GF-D8 (cell line): ENCODE results near the gene ACAT1.
"Not testable (repeated sequence)": the region's sequence is repeated elsewhere in the genome, so short reads cannot be mapped to it uniquely, and the experiment has no call there.

Source experiments
- DNase-seq: peaks from one replicate; lab custom pipeline; 2025; lab: John Stamatoyannopoulos, UW

The ACAT1 gene

DNA sequence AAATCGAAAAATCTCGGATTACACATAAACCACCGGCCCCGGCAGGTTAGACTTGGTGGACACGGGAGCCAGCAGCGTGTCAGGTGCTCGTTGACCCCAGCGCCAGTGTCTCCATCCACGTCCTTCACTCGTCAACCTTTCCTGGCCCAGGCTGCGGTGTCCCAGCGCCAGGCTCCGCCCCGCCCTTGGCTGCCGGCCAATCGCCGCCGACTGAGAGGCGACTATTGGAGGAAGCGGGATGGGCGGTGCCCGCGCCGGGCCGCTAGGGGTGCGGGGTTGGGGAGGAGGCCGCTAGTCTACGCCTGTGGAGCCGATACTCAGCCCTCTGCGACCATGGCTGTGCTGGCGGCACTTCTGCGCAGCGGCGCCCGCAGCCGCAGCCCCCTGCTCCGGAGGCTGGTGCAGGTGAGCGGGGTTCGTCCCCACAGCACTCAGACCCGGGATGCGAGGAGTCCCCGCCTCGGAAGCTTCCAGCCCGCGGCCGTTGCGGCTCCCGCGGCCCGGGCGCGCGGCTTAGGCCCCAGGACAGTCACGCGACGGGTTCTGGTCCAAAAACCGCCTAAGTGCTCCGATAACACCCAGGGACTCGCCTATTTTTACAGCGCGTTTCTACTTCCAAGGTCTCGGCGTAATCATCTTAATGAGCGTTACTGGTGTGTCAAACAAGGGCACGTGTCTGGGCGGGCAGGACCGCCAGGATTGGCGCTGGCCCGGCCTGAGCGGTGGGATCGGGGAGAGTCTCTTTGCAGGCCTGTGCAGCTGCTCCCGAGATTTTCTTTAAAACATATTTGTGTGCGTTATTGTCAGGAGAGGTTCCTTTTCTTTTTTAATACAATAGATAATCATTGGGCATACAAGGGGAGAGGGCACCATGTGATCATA, at the start of gene ACAT1:
Gene ACAT1, plus strand, starts transcription at position 294 of the 882 bp plus-strand sequence. Its CDS starts 40 bp downstream, at position 334.
- DNase-seq: peak; percentile 97

DNA sequence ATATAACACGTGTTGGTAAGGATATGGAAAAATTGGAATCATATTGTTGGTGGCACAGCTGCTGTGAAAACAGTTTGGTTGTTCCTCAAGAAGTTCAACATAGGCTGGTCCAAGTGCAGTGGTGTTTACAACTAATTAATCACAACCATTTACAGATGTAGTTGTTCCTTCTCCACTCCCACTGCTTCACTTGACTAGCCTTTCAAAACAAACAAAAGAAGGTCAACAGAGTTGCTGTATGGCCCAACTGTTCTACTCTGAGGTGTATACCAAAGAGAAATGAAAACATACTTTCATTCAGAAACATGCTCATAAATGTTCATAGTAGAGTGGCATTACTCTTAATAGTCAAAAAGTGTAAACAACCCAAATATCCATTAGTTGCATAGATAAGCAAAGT, 36.6 kb upstream of the ACAT1 start:
- DNase-seq: no peak

DNA sequence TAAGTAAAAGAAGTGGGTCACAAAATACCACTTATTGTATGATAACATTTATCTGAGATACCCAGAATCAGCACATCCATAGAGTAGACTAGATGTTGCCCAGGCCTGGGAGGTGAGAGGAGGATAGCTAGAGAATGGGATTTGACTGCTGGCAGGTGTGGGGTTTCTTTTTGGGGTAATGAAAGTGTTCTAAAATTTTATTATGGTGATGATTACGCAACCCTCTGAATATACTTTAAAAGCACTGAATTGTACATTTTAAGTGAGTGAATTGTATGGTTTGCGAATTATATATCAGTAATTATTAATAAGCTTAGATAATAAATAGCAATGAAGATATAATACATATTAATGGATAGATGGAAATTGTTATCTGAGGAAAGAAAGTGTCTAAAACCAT, 35.7 kb upstream of the ACAT1 start:
- DNase-seq: no peak

DNA sequence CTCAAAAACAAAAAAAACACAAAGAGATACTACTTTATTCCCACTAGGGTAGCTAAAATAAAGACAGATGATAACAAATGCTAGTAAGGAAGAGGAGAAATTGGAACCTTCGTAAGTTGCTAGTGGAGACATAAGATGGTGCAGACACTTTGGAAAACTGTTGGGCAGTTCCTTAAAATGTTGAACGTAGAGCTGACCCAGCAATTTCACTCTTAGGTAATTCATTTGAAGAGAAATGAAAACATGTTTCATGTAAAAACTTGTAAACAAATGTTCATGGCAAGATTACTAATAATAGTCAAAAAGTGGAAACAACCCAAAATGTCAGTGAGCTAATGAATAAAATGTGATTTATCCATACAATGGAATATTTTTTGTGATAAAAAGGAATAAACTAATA, 29.2 kb upstream of the ACAT1 start:
- no peak for DNase-seq

DNA sequence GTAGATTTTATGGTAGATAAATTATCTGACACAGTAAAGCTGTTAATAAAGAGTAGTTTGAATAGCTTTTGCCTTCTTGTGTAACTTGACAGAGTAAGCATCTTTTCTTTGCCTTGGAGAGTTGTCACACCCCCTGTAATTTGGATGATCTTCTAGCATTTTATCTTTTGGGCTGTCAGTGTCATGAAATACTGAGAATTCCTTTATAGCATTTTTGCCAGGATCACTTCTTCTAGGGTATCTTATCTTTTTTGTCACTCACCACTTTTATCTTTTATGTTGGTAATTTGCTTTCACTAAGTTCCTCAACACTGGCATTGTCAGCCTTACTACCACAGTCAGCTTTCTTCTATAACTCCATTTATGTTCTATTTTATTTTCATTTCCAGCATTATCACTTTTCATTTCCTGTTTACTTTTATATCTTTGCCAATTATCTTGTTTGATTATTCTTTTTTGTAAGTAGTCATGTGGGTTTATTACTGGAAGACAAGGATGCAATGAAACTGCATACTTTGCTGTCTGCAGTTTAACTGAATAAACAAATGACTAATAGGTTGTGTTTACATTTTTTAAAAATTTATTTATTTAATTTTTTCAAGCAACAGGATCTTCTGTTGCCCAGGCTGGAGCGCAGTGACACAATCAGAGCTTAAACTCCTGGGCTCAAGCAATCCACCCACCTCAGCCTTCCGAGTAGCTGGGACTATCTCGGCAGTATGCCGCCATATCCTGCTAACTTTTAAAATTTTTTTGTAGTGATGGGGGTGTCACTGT, 28.1 kb upstream of the ACAT1 start:
- no peak for DNase-seq

DNA sequence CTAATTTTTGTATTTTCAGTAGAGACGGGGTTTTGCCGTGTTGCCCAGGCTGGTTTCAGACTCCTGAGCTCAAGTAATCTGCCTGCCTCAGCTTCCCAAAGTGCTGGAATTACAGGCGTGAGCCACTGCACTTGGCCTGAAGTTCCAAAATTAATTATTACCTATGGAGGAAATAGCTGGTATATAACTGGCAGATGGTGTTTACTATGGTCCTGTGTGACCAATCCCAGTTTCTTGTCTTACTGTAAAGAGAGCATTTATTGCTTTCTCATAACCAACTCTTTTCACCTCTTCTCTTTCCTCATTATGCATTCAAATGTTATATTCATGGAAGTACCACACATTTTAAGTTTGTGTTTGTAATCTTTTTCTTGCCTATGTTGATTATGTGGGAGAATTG, 24.2 kb upstream of the ACAT1 start:
- DNase-seq: no peak

DNA sequence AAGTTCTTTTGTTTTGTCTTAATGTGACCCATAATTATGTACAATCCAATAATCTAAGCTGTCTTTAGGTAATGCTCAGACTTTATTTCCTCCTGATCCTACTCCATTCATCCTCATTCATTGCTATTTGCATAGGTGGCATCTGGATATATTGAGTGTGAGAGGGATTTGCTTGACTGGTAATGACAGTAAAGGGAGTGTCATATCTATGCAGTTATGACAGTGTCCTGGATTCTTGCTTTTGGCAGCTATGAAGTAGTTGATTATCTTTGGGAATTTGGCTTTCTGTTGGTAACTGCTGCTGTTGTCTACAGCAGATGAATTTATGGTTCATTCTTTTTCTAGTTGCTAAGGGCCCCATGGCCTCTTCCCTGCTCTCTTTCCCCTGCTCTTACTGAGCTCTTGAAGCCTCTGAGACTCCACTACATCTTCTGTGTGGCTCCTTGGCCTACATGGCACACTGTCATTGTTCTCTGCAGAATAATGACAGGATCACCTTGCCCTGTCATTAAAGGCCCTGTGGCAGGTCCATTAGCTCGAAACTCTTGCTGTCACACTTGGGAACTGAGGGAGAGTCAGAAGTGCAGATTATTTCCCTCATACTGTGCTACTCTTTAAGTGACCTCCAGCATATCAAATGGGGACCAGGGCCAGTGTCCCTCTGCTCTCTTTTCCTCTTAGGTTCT, 20.1 kb upstream of the ACAT1 start:
- no peak for DNase-seq

DNA sequence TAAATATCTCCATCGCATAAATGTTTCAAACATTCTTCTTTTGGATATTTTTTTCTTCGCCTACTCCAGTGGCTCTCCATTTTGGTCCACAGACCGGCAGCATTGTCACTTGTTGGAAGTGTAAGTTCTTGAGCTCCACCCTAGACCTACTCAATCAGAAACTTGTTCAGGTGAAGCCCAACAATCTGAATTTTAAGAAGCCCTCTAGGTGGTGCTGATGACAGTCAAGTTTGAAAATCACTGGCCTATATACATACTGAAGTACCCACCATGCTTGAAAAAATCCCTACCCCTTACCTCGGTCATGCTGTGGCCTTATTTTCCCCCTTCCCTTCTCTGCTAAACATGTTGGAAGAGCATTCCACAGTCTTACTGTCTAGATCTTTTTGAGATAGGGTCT, 10.2 kb upstream of the ACAT1 start:
- DNase-seq: no peak

DNA sequence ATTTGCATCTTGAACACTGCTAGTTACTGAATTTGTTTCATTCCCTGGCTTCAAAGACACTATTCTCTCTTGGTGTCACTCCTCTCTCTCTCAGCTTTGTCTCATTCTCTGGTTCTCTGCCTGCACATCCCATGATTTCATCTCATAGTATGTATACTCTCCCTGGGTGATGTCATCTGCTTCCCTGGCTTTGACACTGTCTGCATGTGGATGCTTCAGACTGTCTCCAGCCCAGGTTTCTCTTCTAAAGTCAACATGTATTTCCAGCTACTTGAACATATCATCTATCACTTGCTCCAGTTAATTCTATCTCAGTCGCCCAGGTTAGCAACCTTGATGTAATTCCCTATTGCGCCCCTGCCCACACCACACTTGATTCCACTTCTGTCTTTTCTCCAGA, 9.3 kb upstream of the ACAT1 start:
- DNase-seq: no peak

DNA sequence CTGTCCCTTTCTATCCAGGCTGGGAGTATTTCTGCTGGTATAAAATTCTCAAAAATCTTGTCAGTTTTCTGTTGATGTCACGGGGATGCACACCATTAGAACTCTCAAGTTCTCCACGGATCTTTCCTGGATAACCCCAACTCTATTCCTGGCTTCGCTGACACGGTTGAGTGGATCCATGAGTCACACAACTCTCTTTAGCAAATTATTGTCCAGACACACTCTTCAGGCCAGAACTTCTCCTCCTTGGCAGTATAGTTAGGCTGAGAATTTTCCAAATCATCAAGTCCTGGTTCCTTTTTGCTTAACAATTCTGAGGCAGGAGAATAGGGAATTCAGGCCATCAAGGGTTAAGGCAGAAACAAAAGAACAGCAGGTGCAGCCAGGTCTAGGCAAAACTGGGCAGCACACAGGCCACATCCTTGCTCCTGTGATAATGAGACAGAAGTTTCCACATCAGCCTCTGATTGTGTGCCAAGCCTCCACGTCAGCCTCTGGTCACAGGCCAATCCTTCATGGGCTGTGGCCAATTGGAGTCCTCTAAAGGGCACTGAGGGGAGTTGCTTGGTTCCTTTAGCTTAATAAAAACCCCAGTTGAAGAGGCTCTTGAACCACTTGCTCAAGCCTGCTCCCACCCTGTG, 5.7 kb upstream of the ACAT1 start:
- DNase-seq: no peak

DNA sequence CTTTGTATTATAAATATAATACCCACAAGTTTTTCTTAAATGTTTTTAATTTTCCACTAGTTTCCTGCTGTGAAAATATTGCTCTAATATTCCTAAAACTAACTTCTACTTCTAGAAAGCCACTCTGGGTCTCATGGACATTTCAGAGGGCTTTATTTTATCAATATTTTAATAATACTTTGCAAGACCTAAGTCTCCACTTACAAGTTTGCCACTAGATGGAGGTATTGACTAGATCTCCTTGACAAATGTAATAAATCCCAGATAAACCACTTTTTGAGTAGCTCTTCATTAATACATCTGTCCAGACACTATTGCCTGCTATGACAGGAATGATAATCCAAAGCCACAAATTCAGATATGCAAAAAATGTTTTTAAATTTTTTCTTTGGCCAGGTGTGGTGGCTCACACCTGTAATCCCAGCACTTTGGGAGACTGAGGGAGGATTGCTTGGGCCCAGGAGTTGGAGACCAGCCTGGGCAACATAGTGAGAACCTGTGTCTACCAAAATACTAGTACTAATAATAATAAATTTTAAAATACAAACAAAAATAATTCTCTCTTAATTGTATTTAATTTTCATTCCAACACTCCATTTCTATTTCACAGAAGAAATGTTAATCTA, 3.5 kb upstream of the ACAT1 start:
- peak; percentile 74 for DNase-seq

DNA sequence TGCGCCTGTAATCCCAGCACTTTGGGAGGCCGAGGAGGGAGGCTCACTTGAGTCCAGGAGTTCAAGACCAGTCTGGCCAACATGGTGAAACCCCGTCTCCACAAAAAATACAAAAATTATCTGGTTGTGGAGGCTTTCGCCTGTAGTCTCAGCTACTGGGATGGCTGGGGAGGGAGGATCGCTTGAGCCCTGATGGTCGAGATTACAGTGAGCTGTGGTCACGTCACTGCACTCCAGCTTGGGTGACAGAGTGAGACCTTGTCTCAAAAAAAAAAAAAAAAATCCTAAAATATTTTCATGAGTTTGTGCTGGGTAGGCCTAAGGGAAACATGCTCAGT, 462 bp upstream of the ACAT1 start:
- not testable (repeated sequence) for DNase-seq

DNA sequence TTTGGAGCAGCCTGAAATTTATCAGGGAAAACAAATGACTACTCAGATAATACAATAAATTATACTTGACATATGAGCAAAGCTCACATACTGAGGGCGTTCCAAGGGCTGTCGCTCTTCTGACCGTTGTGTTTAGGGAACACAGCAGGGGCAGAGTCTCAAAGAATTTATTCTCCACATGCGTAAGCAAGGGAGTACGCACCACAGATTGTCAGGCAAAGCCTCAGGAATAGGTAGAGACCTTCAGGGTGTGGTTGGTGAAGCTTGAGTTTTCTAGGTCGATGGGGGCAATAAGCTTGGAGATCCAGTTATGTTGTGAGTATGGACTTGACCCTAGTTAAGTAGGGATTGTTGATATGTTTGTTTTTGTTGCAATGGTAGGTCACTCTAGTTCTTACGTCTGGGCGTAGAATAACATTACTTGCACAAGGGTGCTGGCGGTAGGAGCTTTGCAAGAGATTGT, 830 bp downstream of the ACAT1 start:
- DNase-seq: peak; percentile 35

DNA sequence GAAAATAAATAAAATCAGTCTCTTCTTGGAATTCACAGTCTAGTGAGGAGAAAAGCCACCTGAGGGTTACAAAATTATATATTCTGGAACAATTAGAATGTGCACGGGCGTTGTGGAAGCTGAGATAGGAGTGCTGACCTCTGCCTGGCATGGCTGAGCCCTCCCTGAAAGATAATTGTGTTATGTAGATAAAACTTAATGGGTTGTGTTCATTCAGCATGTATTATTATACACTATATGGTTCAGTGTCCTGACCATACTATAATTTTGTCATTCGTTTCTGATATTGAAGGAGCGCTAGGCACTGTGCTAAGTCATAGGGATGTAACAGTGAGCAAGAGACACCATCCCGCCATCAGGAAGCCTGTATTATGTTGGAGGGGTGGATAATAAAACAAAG, 3.7 kb downstream of the ACAT1 start:
- DNase-seq: no peak

DNA sequence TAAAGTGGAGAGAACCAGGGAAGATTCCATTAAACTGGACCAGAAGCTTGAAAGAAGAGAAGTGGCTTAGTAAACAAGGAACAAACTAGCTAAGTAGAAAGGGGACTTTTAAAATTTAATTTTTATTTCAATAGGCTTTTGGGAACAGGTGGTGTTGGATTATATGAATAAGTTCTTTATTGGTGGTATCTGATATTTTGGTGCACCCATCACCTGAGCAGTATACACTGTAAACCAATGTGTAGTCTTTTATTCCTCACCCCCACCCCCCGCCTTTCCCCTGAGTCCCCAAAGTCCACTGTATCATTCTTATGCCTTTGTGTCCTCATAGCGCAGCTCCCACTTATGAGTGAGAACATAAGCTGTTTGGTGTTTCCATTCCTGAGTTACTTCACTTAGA, 7.4 kb downstream of the ACAT1 start:
- DNase-seq: no peak

DNA sequence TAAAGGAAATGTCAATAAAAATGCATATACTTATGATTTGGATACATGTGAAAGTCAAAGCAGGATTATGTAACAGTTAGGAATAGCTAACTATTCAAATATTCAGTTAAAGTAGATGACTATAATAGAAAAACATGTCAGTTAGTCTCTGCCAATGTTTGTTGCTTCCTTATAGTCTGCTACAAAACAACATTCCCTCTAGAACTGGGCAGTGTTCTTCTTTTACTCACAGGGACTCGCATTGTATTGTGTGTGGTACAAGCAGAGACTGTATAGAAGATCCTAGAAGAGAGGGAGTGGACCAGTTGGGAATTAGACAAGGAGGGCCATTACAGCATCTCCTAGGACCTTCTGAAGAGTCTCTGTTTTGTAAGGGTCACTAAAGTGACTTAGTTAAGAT, 10.6 kb downstream of the ACAT1 start:
- DNase-seq: no peak

DNA sequence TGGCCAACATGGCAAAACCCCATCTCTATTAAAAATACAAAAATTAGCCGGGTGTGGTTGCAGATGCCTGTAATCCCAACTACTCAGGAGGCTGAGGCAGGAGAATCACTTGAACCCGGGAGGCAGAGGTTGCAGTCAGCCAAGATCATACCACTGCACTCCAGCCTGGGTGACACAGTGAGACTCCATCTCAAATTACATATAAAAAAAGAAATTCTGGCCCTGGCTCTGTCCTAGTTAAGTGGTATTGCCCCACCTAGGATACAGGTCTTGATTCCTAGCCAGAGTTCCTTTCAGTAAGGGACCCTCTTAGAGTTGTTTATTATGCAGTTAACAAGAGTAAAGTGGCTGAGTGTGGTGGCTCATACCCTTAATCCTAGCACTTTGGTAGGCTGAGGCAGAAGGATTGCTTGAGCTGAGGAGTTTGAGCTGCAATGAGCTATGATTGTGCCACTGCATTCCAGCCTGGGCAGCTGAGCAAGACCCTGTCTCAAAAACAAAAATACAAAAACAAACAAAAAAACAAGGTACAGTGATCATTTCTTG, 11.7 kb downstream of the ACAT1 start:
- not testable (repeated sequence) for DNase-seq

DNA sequence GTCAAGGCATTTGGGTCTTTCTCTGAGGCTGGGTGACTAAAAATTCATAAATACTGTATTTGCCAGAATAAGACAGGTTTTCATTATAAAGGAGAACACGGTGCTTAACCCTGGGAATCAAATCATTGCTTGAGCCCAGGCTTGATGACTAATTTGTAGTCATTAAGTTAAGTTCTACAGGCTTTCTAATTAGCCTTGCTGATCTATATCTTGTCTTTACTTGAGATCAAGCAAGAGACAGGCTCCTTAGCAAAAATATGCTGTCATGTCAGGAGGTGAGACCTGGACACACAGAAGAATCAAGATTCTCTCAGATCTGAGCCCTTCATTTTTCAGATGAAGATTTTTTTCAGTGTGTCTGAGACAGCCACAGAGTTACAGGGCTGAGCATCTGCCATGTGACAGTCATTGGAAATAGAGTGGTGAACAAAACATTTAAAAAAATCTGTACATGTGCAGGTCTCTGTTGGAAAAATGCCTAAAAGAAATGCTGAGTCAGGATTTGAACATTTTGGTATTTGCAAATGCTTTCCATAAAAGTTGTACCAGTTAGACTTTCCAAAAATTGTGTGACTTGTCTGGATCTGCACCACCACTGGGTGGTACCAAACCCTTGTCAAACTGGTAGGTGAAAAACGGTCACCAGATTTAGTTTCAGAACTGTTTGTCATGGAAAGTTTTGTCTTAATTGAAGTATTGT, 14.6 kb downstream of the ACAT1 start:
- DNase-seq: no peak

DNA sequence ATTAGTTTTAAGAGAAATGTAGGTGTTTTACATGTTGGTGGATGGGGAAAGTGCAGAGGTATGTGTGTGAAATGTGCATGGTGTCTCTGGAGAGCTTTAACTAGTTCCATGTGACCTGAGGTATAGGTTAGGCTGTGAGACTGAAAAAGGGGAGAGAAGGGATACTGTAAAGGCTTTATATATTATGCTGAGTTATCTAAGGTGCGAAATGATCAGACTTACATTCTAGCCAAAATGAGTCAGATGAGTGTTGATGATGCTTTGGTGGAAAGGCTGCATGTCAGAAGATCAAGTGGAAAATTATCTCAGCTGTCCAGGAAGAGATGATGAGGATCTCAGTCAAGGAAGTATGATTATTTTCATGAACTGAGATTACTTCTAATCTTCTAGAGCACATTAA, 15.8 kb downstream of the ACAT1 start:
- DNase-seq: no peak

DNA sequence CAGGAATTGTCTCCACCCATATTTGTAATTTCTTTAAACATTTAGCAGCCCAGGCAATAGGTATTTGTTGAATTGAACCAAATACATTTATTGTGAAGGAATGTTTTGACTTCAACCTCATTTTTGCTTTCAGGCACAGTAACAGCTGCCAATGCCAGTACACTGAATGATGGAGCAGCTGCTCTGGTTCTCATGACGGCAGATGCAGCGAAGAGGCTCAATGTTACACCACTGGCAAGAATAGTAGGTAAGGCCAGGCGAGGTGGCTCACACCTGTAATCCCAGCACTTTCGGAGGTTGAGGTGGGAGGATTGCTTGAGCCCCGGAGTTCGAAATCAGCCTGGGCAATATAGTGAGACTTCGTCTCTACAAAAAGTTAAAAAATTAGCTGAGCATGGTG, 20.9 kb downstream of the ACAT1 start:
- DNase-seq: no peak

DNA sequence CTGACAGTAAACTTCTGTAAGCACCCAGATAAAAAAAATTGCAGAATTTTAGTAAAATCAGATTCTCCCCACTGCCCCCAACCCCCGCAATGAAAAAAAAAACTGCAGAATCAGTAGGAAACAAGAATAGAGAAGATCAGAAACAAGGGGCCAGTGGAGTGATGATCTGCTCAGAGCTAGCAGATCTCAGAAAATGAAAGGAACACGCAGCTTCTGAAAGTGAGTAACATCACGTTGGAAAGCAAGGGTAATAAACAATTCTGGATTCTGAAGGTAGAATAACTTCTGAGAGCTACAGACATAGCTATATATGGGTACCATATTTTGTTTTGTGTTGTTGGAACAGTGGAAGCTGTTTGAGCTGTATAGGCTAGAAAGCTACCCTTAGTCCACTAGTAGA, 23.2 kb downstream of the ACAT1 start:
- DNase-seq: no peak
